SK-N-SH (cell line): ENCODE measurements around the gene TEPSIN. TPM values are rescaled to one million over a fixed set of nuclear protein-coding genes. Genes with fewer than 3 reads are reported as not detected.

Source experiments
- CTCF ChIA-PET: fragments of 300-600, 350-600 bp; formaldehyde crosslinking; extraction: SDS; loops from one replicate; lab custom pipeline; 2021; lab: Yijun Ruan, JAX
- POLR2A ChIA-PET: fragments of 350-600 bp; sonication (Branson Sonifier 250); formaldehyde crosslinking; extraction: SDS; loops from one replicate; lab custom pipeline; 2020; ENCODE audit warnings: antibody characterized with exemption, inconsistent platforms; lab: Yijun Ruan, JAX
- DNase-seq: peaks from one replicate; pipeline ENCODE4 v3.0.0; 2012
- H2AFZ ChIP-seq: fragments of 200-600 bp; sonication (generic); 2 replicates; pipeline ENCODE4 v1.8.1; 2016; ENCODE audit warnings: antibody characterized with exemption, mild to moderate bottlenecking, low read depth
- H3F3A ChIP-seq: fragments of 200-600 bp; sonication (generic); replicated peaks from 2 replicates; pipeline ENCODE3; 2016; ENCODE audit warnings: antibody characterized with exemption, mild to moderate bottlenecking; ENCODE audit not compliant: insufficient read depth
- H3K27ac ChIP-seq, 2 experiments: fragments of 200-500 bp in 1 of 2; fragments of 200-600 bp in 1 of 2; sonication (Bioruptor generic) in 1 of 2; sonication (generic), shearing (Covaris generic) in 1 of 2; 2 replicates each; pipeline versions ENCODE4 v1.5.1 to v1.6.1; 2014 to 2016; ENCODE audit warnings: low read depth in 2 of 2, inconsistent platforms in 1 of 2, low read length in 1 of 2, mild to moderate bottlenecking in 1 of 2, mixed read lengths in 1 of 2
- H3K27me3 ChIP-seq: fragments of 200-600 bp; sonication (generic), shearing (Covaris generic); 2 replicates; pipeline ENCODE4 v1.6.1; 2016; ENCODE audit warnings: mixed run types; ENCODE audit not compliant: insufficient read depth
- H3K36me3 ChIP-seq, 2 experiments: fragments of 200-500 bp in 1 of 2; fragments of 200-600 bp in 1 of 2; sonication (Bioruptor generic) in 1 of 2; sonication (generic) in 1 of 2; replicated peaks in 1 of 2; 2 replicates each; pipeline versions ENCODE3 to v1.5.1; 2014 to 2016; ENCODE audit warnings: low read length in 1 of 2, mild to moderate bottlenecking in 1 of 2; ENCODE audit not compliant: insufficient read depth in 2 of 2, control insufficient read depth in 1 of 2
- H3K4me1 ChIP-seq, 2 experiments: fragments of 200-500 bp in 1 of 2; fragments of 200-600 bp in 1 of 2; sonication (Bioruptor generic) in 1 of 2; sonication (generic), shearing (Covaris generic) in 1 of 2; 2 replicates each; pipeline versions ENCODE4 v1.5.1 to v1.6.1; 2014 to 2016; ENCODE audit warnings: low read depth in 1 of 2, low read length in 1 of 2, mixed run types in 1 of 2; ENCODE audit not compliant: insufficient read depth in 2 of 2, control insufficient read depth in 1 of 2
- H3K4me2 ChIP-seq: fragments of 200-600 bp; sonication (generic), shearing (Covaris generic); 2 replicates; pipeline ENCODE4 v1.6.1; 2017; ENCODE audit warnings: mixed run types
- H3K4me3 ChIP-seq, 2 experiments: fragments of 200-500 bp in 1 of 2; fragments of 200-600 bp in 1 of 2; sonication (Bioruptor generic) in 1 of 2; sonication (generic), shearing (Covaris generic) in 1 of 2; 2 replicates each; pipeline versions ENCODE4 v1.5.1 to v1.8.1; 2014 to 2016; ENCODE audit warnings: low read depth in 2 of 2, inconsistent platforms in 1 of 2, low read length in 1 of 2, mild to moderate bottlenecking in 1 of 2, mixed read lengths in 1 of 2, moderate library complexity in 1 of 2
- H3K79me2 ChIP-seq: fragments of 200-600 bp; sonication (generic); 2 replicates; pipeline ENCODE4 v1.8.1; 2017; ENCODE audit warnings: mild to moderate bottlenecking; ENCODE audit not compliant: insufficient read depth
- H3K9ac ChIP-seq: fragments of 200-600 bp; sonication (generic); 2 replicates; pipeline ENCODE4 v1.6.1; 2017; ENCODE audit warnings: mixed run types
- H3K9me2 ChIP-seq: fragments of 200-600 bp; sonication (generic); 2 replicates; pipeline ENCODE4 v1.6.1; 2017; ENCODE audit warnings: mixed run types
- H3K9me3 ChIP-seq: fragments of 200-600 bp; sonication (generic); 2 replicates; pipeline ENCODE4 v1.6.1; 2017; ENCODE audit warnings: mixed run types, mild to moderate bottlenecking, moderate library complexity
- H4K20me1 ChIP-seq: fragments of 200-600 bp; sonication (generic); 2 replicates; pipeline ENCODE4 v1.6.1; 2017; ENCODE audit warnings: mild to moderate bottlenecking, mixed run types; ENCODE audit not compliant: insufficient read depth
- CHD2 ChIP-seq: fragments of 150-350 bp; IDR thresholded peaks from 2 replicates; pipeline ENCODE4 v1.6.1; 2018; ENCODE audit warnings: low read length; ENCODE audit not compliant: partially characterized antibody
- ELF1 ChIP-seq: IDR thresholded peaks from 2 replicates; pipeline ENCODE4 v1.4.0; 2012
- FOSL2 ChIP-seq: IDR thresholded peaks from 2 replicates; pipeline ENCODE4 v1.4.0; 2012; ENCODE audit warnings: low read depth, mild to moderate bottlenecking, moderate library complexity, borderline replicate concordance
- JUND ChIP-seq: IDR thresholded peaks from 2 replicates; pipeline ENCODE4 v1.4.0; 2012
- NFIC ChIP-seq: IDR thresholded peaks from 2 replicates; pipeline ENCODE4 v1.4.0; 2012; ENCODE audit warnings: borderline replicate concordance
- NRF1 ChIP-seq: IDR thresholded peaks from 2 replicates; pipeline ENCODE4 v1.6.1; 2012; ENCODE audit warnings: low read depth, mild to moderate bottlenecking, low read length
- POLR2AphosphoS5 ChIP-seq: IDR thresholded peaks from 2 replicates; pipeline ENCODE4 v1.6.1; 2012; ENCODE audit warnings: low read depth, low read length
- RAD21 ChIP-seq: IDR thresholded peaks from 2 replicates; pipeline ENCODE4 v1.6.1; 2012; ENCODE audit warnings: mild to moderate bottlenecking, low read length
- RCOR1 ChIP-seq: fragments of 150-350 bp; IDR thresholded peaks from 2 replicates; pipeline ENCODE4 v1.6.1; 2017; ENCODE audit warnings: antibody characterized with exemption, low read length
- SMC3 ChIP-seq: IDR thresholded peaks from 2 replicates; pipeline ENCODE4 v1.6.1; 2012; ENCODE audit warnings: low read depth, low read length, improper control_type of control experiment
- TEAD4 ChIP-seq: IDR thresholded peaks from 2 replicates; pipeline ENCODE4 v1.4.0; 2012; ENCODE audit warnings: mild to moderate bottlenecking, borderline replicate concordance; ENCODE audit not compliant: insufficient read depth
- WGBS: methylation state at CpG from one replicate; pipeline ENCODE4 v1.1.6; 2017; ENCODE audit warnings: low lambda C conversion rate; 5-methylcytosine and 5-hydroxymethylcytosine counted together
- polyA plus RNA-seq, 3 experiments: library from polyadenylated mRNA; depleted of rRNA; stranded (reverse); fragments of >200 nt; gene quantifications; 2 replicates each; pipeline ENCODE4 v1.2.3, GENCODE V29; 2012
- TF ChIP-seq, protein P1 (sequence below): IDR thresholded peaks from 2 replicates; pipeline ENCODE4 v1.4.0; 2012; ENCODE audit warnings: low read depth, borderline replicate concordance
- TF ChIP-seq, protein P2 (sequence below): IDR thresholded peaks from 2 replicates; pipeline ENCODE4; 2012
- TF ChIP-seq, protein P3 (sequence below): fragments of 200-600 bp; sonication (generic); IDR thresholded peaks from 2 replicates; pipeline ENCODE4 v1.6.1; 2017; ENCODE audit warnings: antibody characterized with exemption, mild to moderate bottlenecking, moderate library complexity
- TF ChIP-seq, protein P4 (sequence below): fragments of 150-350 bp; IDR thresholded peaks from 2 replicates; pipeline ENCODE4 v1.6.1; 2016; ENCODE audit warnings: mild to moderate bottlenecking, low read depth, low read length

TEPSIN gene
- polyA plus RNA-seq, 1 of the 3 experiments (the other 2 are of a cell fraction) = 35.3 TPM

DNA sequence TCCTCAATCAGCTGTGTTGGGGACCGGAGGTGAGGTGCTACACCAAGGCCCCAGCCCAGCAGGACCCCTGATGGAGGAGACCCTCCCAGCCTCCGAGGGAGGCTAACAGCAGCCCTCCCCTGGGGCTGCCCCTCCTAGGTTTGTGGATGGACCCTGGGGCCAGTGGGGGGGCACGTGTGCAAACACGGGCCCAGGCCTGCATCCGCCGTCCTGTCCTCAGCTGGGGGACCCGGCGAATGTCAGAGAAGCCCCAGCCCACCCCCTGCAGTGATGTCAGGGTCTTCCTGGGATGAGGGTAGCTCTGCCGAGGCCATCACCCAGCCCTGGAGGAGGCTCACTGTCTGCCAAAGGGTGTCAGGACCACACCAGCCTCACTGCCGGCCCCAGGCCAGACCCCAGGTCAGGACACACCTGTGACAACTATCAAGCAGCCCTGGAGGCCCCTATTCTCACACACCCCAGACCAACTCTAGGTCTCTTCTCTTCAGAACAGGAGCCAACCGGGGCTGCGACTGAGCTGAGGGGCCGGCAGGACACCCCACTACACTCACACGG, 42.8 kb downstream of the TEPSIN start:
- Histone ChIP-seq H3K4me3 (no peak overlapping the region), H3K27me3 (no peaks in the 10 kb centered on the region), H3F3A (no peaks in the 10 kb centered on the region), H3K9me2 (no peaks in the 10 kb centered on the region), H3K4me1 (peaks cover 0 to under 1% of the 10 kb centered on the region in 2 experiments; a peak in 1 of 4 replicates), H3K36me3 (peaks cover 0 to 51% of the 10 kb centered on the region in 2 experiments), H3K79me2 (no peaks in the 10 kb centered on the region), H4K20me1 (no peaks in the 10 kb centered on the region; the same call in 1 of the 2 replicates), H3K9ac (no peak overlapping the region), H2AFZ (no peak overlapping the region), H3K9me3 (no peaks in the 10 kb centered on the region), H3K27ac (no peak overlapping the region), H3K4me2 (no peak overlapping the region)
- ChIA-PET CTCF (interaction anchor here (0.8 to 14.7 kb wide), 7 partner anchors 8 to 94 kb away, joined by 3 to 147 read pairs (median 3); partner anchors contain the start of gene PVALEF), POLR2A (no interaction called here)
- TF ChIP-seq JUND (no peak), TEAD4 (no peak)
- TF ChIP-seq, protein P1, sequence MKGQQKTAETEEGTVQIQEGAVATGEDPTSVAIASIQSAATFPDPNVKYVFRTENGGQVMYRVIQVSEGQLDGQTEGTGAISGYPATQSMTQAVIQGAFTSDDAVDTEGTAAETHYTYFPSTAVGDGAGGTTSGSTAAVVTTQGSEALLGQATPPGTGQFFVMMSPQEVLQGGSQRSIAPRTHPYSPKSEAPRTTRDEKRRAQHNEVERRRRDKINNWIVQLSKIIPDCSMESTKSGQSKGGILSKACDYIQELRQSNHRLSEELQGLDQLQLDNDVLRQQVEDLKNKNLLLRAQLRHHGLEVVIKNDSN = no peak
- WGBS = 81% methylated on average over 6 of the region's 14 CpGs
- no peak for DNase-seq

DNA sequence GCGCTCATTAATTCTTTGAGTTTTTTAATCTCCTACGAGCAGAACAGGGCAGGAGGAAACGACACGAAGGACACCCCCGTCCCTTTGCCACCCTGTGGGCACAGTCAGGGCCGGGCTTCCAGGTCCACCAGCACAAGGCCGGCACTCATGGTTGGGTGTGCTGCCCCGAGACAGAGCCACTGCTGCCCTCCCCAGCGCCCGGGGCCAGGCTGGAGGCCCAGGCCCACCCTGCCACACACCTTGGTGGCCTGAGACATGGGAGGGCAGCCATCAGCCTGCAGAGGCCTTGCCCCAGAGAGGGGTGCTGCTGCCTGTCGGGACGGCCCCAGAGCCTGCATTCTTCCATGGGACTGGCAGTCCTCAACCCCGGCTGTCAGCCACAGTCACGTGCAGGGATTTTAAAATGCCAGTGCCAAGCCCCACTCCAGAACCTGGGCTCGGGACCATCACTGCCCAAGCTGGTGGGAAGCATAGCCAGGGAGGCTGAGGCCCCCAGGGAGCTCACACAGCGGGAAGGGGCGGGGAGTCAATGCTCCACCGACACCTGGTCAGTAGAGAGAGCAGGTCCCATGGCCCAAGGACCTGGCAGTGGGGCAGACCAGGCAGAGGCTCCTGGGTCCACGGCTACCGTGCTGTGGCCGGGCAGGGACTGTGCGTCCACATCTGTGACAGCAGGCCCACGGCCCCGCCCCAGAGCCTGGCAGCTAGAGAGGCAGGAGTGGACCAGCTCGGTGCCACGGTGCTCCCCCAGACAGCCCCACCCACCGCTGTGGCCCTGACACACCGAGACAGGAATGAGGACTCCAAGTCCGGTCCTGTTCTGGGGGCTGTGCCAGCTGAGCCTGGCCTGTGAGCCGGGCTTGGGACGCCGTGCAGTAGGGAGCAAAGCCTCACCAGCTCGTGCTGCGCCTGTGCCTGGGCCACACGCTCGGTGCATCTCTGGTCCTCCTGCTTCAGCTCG, 43.6 kb downstream of the TEPSIN start:
- H3F3A ChIP-seq = no peaks in the 10 kb centered on the region
- H3K9ac ChIP-seq = no peak overlapping the region
- no peak overlapping the region for H3K4me3 ChIP-seq
- no peaks in the 10 kb centered on the region for H3K79me2 ChIP-seq
- H3K4me1 ChIP-seq = no peaks in the 10 kb centered on the region; a peak in 1 of 4 replicates
- peaks cover 0 to 51% of the 10 kb centered on the region in 2 experiments for H3K36me3 ChIP-seq
- POLR2A ChIA-PET = no interaction called here
- TF ChIP-seq, protein P2, sequence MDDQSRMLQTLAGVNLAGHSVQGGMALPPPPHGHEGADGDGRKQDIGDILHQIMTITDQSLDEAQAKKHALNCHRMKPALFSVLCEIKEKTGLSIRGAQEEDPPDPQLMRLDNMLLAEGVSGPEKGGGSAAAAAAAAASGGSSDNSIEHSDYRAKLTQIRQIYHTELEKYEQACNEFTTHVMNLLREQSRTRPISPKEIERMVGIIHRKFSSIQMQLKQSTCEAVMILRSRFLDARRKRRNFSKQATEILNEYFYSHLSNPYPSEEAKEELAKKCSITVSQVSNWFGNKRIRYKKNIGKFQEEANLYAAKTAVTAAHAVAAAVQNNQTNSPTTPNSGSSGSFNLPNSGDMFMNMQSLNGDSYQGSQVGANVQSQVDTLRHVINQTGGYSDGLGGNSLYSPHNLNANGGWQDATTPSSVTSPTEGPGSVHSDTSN = no peak
- TF ChIP-seq SMC3 (no peak), NFIC (no peak), NRF1 (no peak), RCOR1 (no peak), CHD2 (no peak), ELF1 (no peak), RAD21 (no peak), TEAD4 (no peak), POLR2AphosphoS5 (no peak), FOSL2 (no peak)
- TF ChIP-seq, protein P3, sequence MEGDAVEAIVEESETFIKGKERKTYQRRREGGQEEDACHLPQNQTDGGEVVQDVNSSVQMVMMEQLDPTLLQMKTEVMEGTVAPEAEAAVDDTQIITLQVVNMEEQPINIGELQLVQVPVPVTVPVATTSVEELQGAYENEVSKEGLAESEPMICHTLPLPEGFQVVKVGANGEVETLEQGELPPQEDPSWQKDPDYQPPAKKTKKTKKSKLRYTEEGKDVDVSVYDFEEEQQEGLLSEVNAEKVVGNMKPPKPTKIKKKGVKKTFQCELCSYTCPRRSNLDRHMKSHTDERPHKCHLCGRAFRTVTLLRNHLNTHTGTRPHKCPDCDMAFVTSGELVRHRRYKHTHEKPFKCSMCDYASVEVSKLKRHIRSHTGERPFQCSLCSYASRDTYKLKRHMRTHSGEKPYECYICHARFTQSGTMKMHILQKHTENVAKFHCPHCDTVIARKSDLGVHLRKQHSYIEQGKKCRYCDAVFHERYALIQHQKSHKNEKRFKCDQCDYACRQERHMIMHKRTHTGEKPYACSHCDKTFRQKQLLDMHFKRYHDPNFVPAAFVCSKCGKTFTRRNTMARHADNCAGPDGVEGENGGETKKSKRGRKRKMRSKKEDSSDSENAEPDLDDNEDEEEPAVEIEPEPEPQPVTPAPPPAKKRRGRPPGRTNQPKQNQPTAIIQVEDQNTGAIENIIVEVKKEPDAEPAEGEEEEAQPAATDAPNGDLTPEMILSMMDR = no peak
- TF ChIP-seq, protein P1 = no peak
- TF ChIP-seq, protein P4, sequence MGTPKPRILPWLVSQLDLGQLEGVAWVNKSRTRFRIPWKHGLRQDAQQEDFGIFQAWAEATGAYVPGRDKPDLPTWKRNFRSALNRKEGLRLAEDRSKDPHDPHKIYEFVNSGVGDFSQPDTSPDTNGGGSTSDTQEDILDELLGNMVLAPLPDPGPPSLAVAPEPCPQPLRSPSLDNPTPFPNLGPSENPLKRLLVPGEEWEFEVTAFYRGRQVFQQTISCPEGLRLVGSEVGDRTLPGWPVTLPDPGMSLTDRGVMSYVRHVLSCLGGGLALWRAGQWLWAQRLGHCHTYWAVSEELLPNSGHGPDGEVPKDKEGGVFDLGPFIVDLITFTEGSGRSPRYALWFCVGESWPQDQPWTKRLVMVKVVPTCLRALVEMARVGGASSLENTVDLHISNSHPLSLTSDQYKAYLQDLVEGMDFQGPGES = no peak
- TF ChIP-seq, all 33 proteins: peak for 0
- no peak overlapping the region for H3K4me2 ChIP-seq
- H2AFZ ChIP-seq = no peak overlapping the region
- CTCF ChIA-PET = interaction anchor here (1.0 to 14.7 kb wide), 5 partner anchors 8 to 82 kb away, joined by 3 to 147 read pairs (median 4); partner anchors contain the start of gene PVALEF
- H3K9me3 ChIP-seq = no peaks in the 10 kb centered on the region
- no peaks in the 10 kb centered on the region for H3K27me3 ChIP-seq
- no peaks in the 10 kb centered on the region for H4K20me1 ChIP-seq
- H3K27ac ChIP-seq = no peak overlapping the region
- no peaks in the 10 kb centered on the region for H3K9me2 ChIP-seq
- no peak for DNase-seq
- WGBS = 98% methylated on average over 24 of the region's 37 CpGs
